Activated CD8-positive, alpha-beta T cell treated with anti-CD3 and anti-CD28 coated beads for 36 hours (primary cell): ENCODE results near the gene SCN10A. TPM values are rescaled to one million over a fixed set of nuclear protein-coding genes. Genes with fewer than 3 reads are reported as not detected.

ENCODE experiments used
- ATAC-seq: fragments of 200-7000 bp; cut with Tn5 transposase; one replicate; pipeline ENCODE4 v1.10.0; 2021; ENCODE audit warnings: mild to moderate bottlenecking, moderate library complexity
- CTCF ChIA-PET: fragments of 350-600 bp; sonication (Branson Sonifier 250); formaldehyde crosslinking; loops from one replicate; lab custom pipeline; 2021; ENCODE audit warnings: antibody characterized with exemption; lab: Charles Lee
- POLR2A ChIA-PET: fragments of 350-600 bp; sonication (Branson Sonifier 250); formaldehyde crosslinking; loops from one replicate; lab custom pipeline; 2021; ENCODE audit warnings: antibody characterized with exemption; lab: Charles Lee
- DNase-seq: peaks from one replicate; pipeline ENCODE4 v3.0.0-alpha.2; 2020
- H3K27ac Mint-ChIP-seq: one replicate; pipeline ENCODE4 v1.8.0; 2021; ENCODE audit warnings: mild to moderate bottlenecking, mixed read lengths
- H3K27me3 Mint-ChIP-seq: one replicate; pipeline ENCODE4 v1.8.0; 2021; ENCODE audit warnings: mixed read lengths
- H3K36me3 Mint-ChIP-seq: one replicate; pipeline ENCODE4 v1.8.0; 2021; ENCODE audit warnings: low read depth, mixed read lengths
- H3K4me1 Mint-ChIP-seq: one replicate; pipeline ENCODE4 v1.8.0; 2021; ENCODE audit warnings: low read depth, mixed read lengths
- H3K4me3 Mint-ChIP-seq: one replicate; pipeline ENCODE4 v1.8.0; 2021; ENCODE audit warnings: mild to moderate bottlenecking, moderate library complexity, mixed read lengths
- H3K9me3 Mint-ChIP-seq: one replicate; pipeline ENCODE4 v1.8.0; 2021; ENCODE audit warnings: mixed read lengths
- intact Hi-C: fragments of 100-400 bp; cut with micrococcal nuclease; formaldehyde crosslinking; loops from one replicate; pipeline ENCODE4 v1.10.0; 2022
- total RNA-seq, 2 experiments: library from RNA; stranded (reverse); gene quantifications; one replicate each; pipeline ENCODE4 v1.2.3, GENCODE V29; 2021
- TF ChIP-seq, protein P1 (sequence below): fragments of 200-600 bp; IDR thresholded peaks from one replicate; pipeline ENCODE4 v1.8.0; 2022; ENCODE audit warnings: antibody characterized with exemption, mild to moderate bottlenecking

Gene SCN10A
- total RNA-seq, 2 experiments from 2014 or later: not detected

DNA sequence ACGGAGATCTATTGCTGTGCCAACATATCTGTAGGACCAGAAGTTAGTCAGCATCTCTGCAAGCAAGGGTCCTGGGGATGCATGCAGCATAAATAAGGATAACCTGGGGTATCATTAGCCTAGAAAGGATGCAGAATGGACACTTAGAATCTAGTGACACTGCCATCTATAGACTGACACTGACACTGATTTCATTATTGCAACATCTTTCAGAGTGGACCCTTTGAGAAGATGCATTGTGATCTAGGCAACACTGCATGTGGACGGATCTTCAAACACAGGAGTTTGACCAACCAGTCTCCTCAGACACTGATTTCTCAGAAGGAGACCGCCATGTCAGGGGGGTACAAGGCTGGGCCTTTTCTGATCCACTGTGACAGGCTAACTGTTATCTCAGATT lies 52.4 kb downstream of the SCN10A start:
- Mint-ChIP-seq H3K27ac (no peak overlapping the region), H3K4me3 (no peak overlapping the region), H3K36me3 (no peaks in the 10 kb centered on the region), H3K4me1 (no peaks in the 10 kb centered on the region), H3K27me3 (peaks cover 8% of the 10 kb centered on the region), H3K9me3 (peaks cover 2% of the 10 kb centered on the region)
- TF ChIP-seq, protein P1, sequence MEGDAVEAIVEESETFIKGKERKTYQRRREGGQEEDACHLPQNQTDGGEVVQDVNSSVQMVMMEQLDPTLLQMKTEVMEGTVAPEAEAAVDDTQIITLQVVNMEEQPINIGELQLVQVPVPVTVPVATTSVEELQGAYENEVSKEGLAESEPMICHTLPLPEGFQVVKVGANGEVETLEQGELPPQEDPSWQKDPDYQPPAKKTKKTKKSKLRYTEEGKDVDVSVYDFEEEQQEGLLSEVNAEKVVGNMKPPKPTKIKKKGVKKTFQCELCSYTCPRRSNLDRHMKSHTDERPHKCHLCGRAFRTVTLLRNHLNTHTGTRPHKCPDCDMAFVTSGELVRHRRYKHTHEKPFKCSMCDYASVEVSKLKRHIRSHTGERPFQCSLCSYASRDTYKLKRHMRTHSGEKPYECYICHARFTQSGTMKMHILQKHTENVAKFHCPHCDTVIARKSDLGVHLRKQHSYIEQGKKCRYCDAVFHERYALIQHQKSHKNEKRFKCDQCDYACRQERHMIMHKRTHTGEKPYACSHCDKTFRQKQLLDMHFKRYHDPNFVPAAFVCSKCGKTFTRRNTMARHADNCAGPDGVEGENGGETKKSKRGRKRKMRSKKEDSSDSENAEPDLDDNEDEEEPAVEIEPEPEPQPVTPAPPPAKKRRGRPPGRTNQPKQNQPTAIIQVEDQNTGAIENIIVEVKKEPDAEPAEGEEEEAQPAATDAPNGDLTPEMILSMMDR: no peak
- POLR2A ChIA-PET: no interaction called here
- intact Hi-C loops: no loop called here
- ATAC-seq (no peak), DNase-seq (no peak)
- CTCF ChIA-PET: no interaction called here

DNA sequence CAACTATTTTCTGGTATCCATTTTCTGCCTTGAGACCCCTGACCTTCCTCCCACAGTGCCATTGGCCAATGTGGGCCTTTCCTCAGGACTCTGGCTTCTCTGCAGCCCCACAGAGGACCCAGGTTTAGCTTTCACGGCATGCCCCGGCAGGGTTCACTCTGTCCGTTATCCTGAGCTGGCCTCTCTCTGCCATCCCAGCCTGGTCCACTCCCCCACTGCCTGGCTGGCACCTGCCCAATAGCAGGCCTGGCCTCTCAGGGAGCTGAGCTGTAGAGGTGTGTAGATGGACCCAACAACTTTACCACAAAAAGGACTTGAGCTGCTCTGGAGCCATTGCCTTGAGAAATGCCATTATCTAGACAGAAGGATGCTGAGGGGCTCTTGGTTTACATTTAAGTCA lies 57.5 kb downstream of the SCN10A start:
- H3K27me3 Mint-ChIP-seq: peaks cover 3% of the 10 kb centered on the region
- DNase-seq (no peak), ATAC-seq (no peak)
- no peaks in the 10 kb centered on the region for H3K4me1 Mint-ChIP-seq
- H3K36me3 Mint-ChIP-seq: no peaks in the 10 kb centered on the region
- CTCF ChIA-PET: interaction anchor here (2.6 kb wide), 1 partner anchor 241 kb away, joined by 6 read pairs; no protein-coding TSS in a partner anchor
- no peak overlapping the region for H3K27ac Mint-ChIP-seq
- TF ChIP-seq, protein P1: no peak
- no peak overlapping the region for H3K4me3 Mint-ChIP-seq
- no peaks in the 10 kb centered on the region for H3K9me3 Mint-ChIP-seq
- POLR2A ChIA-PET: interaction anchor here (1.0 to 1.3 kb wide), 2 partner anchors 12 to 47 kb away, joined by 3 to 4 read pairs; no protein-coding TSS in a partner anchor
- intact Hi-C loops: no loop called here

GRCh38 chr3:38757721-38758120 lies 58.3 kb downstream of the SCN10A start:
- H3K36me3 Mint-ChIP-seq: no peaks in the 10 kb centered on the region
- intact Hi-C loops: no loop called here
- no peaks in the 10 kb centered on the region for H3K4me1 Mint-ChIP-seq
- ChIA-PET POLR2A (no interaction called here), CTCF (interaction anchor here (2.6 kb wide), 1 partner anchor 242 kb away, joined by 6 read pairs; no protein-coding TSS in a partner anchor)
- H3K9me3 Mint-ChIP-seq: no peaks in the 10 kb centered on the region
- no peak overlapping the region for H3K4me3 Mint-ChIP-seq
- no peak for DNase-seq
- no peak for ATAC-seq
- no peak overlapping the region for H3K27ac Mint-ChIP-seq
- H3K27me3 Mint-ChIP-seq: peaks cover 3% of the 10 kb centered on the region
- TF ChIP-seq, protein P1: no peak

DNA sequence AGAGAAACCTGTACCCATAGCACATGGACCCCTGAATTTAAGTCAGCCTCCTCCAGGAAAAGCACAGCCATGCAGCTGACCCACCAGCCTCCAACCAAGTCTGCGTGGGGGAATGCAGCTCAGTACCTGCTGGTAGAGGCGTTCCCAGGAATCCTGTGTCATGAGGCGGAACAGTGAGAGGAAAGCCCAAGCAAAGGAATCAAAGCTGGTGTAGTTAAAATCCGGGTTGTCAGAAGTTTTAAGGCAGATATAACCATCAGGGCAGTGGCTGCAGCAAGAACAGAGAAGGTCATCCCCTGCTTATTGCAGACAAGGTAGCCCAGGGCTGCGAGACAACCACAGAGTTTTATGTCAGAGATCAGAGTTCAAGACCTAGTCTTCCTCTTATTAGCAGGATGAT lies 59.1 kb downstream of the SCN10A start:
- POLR2A ChIA-PET: no interaction called here
- TF ChIP-seq, protein P1: no peak
- Mint-ChIP-seq H3K9me3 (no peaks in the 10 kb centered on the region), H3K36me3 (no peaks in the 10 kb centered on the region), H3K4me1 (no peaks in the 10 kb centered on the region), H3K27me3 (peaks cover 4% of the 10 kb centered on the region), H3K4me3 (no peak overlapping the region), H3K27ac (no peak overlapping the region)
- DNase-seq (no peak), ATAC-seq (no peak)
- CTCF ChIA-PET: interaction anchor here (2.6 kb wide), 1 partner anchor 243 kb away, joined by 6 read pairs; no protein-coding TSS in a partner anchor
- intact Hi-C loops: no loop called here

- TF ChIP-seq, protein P1: no peak
- POLR2A ChIA-PET: no interaction called here
- DNase-seq (no peak), ATAC-seq (no peak)
- intact Hi-C loops: no loop called here
- no peaks in the 10 kb centered on the region for H3K4me1 Mint-ChIP-seq
- CTCF ChIA-PET: interaction anchor here (0.6 kb wide), 1 partner anchor 1283 kb away, joined by 4 read pairs; no protein-coding TSS in a partner anchor
- H3K9me3 Mint-ChIP-seq: no peaks in the 10 kb centered on the region
- H3K27me3 Mint-ChIP-seq: peaks cover 4% of the 10 kb centered on the region
- no peak overlapping the region for H3K27ac Mint-ChIP-seq
- H3K4me3 Mint-ChIP-seq: no peak overlapping the region
- H3K36me3 Mint-ChIP-seq: no peaks in the 10 kb centered on the region
Measured at GRCh38 chr3:38755130-38755529, 60.9 kb downstream of the SCN10A start.
